OCI-LY7 (cell line): ENCODE data around the gene GDNF.

Experiments used
- EZH2phosphoT487 ChIP-seq: fragments of 200-600 bp; sonication (generic); IDR thresholded peaks from 2 replicates; pipeline ENCODE4 v1.6.1; 2018; ENCODE audit warnings: low read depth, borderline replicate concordance, mild to moderate bottlenecking, mixed run types, antibody characterized with exemption, low read length, moderate library complexity, mixed read lengths
- TF ChIP-seq, protein P1 (sequence below): fragments of 200-600 bp; sonication (generic); conservative IDR thresholded peaks from 2 replicates; pipeline ENCODE4 v1.5.1; 2014; ENCODE audit warnings: mild to moderate bottlenecking, antibody characterized with exemption, low read length, moderate library complexity, mixed read lengths

DNA sequence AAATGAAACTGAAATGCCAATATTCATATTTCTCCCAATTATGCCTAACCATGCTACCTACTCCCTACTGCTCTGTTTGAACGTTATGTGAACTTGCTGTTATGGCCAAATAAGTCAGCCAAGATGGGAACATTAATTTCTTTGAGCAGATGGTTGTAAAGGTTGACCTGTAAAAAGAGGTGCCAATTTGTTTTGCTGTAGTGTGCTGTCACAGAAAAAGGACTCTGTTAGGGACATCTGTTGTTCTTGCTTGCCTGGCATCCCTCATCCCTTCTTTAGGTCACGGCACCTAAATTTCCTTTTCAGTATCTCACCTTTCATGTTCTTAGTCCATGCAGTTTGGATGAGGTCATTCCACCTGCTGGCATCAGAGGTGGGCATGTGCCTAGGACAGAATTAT, 35.4 kb downstream of the GDNF start:
- TF ChIP-seq, protein P1, sequence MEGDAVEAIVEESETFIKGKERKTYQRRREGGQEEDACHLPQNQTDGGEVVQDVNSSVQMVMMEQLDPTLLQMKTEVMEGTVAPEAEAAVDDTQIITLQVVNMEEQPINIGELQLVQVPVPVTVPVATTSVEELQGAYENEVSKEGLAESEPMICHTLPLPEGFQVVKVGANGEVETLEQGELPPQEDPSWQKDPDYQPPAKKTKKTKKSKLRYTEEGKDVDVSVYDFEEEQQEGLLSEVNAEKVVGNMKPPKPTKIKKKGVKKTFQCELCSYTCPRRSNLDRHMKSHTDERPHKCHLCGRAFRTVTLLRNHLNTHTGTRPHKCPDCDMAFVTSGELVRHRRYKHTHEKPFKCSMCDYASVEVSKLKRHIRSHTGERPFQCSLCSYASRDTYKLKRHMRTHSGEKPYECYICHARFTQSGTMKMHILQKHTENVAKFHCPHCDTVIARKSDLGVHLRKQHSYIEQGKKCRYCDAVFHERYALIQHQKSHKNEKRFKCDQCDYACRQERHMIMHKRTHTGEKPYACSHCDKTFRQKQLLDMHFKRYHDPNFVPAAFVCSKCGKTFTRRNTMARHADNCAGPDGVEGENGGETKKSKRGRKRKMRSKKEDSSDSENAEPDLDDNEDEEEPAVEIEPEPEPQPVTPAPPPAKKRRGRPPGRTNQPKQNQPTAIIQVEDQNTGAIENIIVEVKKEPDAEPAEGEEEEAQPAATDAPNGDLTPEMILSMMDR = no peak
- TF ChIP-seq EZH2phosphoT487 = no peak
